K562 (cell line): ENCODE results near the gene CREB3L1. TPM values are rescaled to one million over a fixed set of nuclear protein-coding genes. Genes with fewer than 3 reads are reported as not detected.

ENCODE experiments used
- CBX1 ChIP-seq: sonication (generic); IDR thresholded peaks from 2 replicates; pipeline ENCODE4 v1.6.1; 2016; ENCODE audit warnings: antibody characterized with exemption, low read depth, mild to moderate bottlenecking
- DDX20 ChIP-seq: fragments of 450-650 bp; IDR thresholded peaks from 2 replicates; pipeline ENCODE4 v1.6.1; 2016; ENCODE audit warnings: missing genetic modification characterization, low read depth, mild to moderate bottlenecking, missing compliant biosample characterization, moderate library complexity
- MXI1 ChIP-seq: IDR thresholded peaks from 2 replicates; pipeline ENCODE4 v1.6.1; 2011; ENCODE audit warnings: low read depth, mild to moderate bottlenecking, improper control_type of control experiment, low read length
- NCOA2 ChIP-seq, 2 experiments: fragments of 450-650 bp; IDR thresholded peaks; 2 replicates each; pipeline ENCODE4 v1.6.1; 2018; ENCODE audit warnings: mild to moderate bottlenecking in 2 of 2, moderate library complexity in 1 of 2; ENCODE audit not compliant: partially characterized antibody in 2 of 2
- RBFOX2 ChIP-seq: fragments of 200-400 bp; formaldehyde crosslinking; IDR thresholded peaks from 2 replicates; pipeline ENCODE4 v1.6.1; 2017; ENCODE audit warnings: low read depth, mild to moderate bottlenecking, low read length, moderate library complexity
- SMAD4 ChIP-seq: fragments of 250-450 bp; sonication (Bioruptor Pico); conservative IDR thresholded peaks from 2 replicates; pipeline ENCODE4 v1.8.0; 2021; ENCODE audit warnings: inconsistent platforms, mild to moderate bottlenecking, moderate library complexity
- polyA plus RNA-seq, 8 experiments: library from polyadenylated mRNA; depleted of rRNA in 4 of 8; stranded (reverse) in 5 of 8; unstranded in 3 of 8; fragments of >200 nt; fragmentation: Nextera tagmentation in 2 of 8; fragmentation: Illumina TruSeq in 1 of 8; extraction: Ambion mirVana in 2 of 8; extraction: Trizol in 1 of 8; gene quantifications; 2 replicates each; pipeline versions ENCODE4 v1.2.1 to v1.2.3, GENCODE V29; 2011 to 2014; ENCODE audit warnings: inconsistent platforms in 1 of 8, missing spikeins in 1 of 8
- total RNA-seq, 7 experiments: library from RNA; depleted of rRNA in 6 of 7; stranded (reverse); fragments of >200 nt in 6 of 7; fragmentation: Illumina TruSeq in 2 of 7; extraction: Trizol in 2 of 7; gene quantifications; 2 replicates each; pipeline versions ENCODE4 v1.2.1 to v1.2.3, GENCODE V29; 2011 to 2021; ENCODE audit warnings: low replicate concordance in 1 of 7
- TF ChIP-seq, protein P1 (sequence below): fragments of 450-650 bp; IDR thresholded peaks from 2 replicates; pipeline ENCODE4 v1.6.1; 2016; ENCODE audit warnings: mild to moderate bottlenecking, moderate library complexity
- TF ChIP-seq, protein P2 (sequence below): sonication (generic); formaldehyde crosslinking; IDR thresholded peaks from 2 replicates; pipeline ENCODE4 v1.8.1; 2023; ENCODE audit warnings: mild to moderate bottlenecking, missing genetic modification reagents, moderate library complexity
- TF ChIP-seq, protein P3 (sequence below), 2 experiments: IDR thresholded peaks; 2 replicates each; pipeline ENCODE4 v1.6.1; 2012; ENCODE audit warnings: improper control_type of control experiment in 2 of 2, low read depth in 2 of 2, low read length in 2 of 2, borderline replicate concordance in 1 of 2

The CREB3L1 gene
- total and polyA plus RNA-seq, 9 of the 15 experiments (the other 6 are each of a cell fraction or from before 2014, with no cell fraction given) = 1.2 to 27.6 (median 3.7) TPM

DNA sequence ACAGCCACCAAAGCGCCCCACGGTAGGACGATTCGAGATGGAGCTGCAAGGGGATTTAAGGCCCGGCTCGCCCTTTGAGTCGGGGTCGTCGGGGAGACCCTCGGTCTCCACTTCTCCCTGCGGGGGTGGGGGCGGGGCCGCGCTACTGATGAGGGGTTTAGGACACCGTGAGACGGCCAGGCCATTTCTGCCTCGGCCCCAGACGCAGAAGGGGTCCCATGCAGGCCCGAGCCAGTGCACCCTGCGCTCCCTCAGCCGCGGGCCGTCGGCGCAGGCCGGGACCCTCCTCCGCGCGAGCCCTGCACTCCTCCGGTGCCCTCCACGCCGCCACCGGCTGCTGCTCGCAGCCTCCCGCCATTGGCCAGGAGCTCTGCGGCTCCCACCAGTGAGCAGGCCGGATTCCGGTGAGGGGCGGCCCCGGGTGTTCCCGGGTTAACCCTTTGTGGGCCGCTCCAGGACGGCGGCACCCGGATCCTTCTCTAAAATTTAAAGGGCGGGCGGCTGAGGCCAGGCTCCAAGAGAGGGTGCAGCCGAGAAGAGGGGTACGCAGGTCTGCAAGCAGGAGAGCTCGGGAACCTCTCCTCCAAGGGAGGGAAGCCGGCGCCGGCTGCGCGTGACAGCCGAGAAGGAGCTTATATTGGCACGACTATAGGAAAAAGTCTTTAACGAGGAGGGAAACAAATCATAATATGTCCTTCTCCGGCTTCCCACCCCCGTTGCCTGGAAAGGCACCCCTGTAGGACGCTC lies 18.0 kb downstream of the CREB3L1 start (continued):
- TF ChIP-seq, protein P1, sequence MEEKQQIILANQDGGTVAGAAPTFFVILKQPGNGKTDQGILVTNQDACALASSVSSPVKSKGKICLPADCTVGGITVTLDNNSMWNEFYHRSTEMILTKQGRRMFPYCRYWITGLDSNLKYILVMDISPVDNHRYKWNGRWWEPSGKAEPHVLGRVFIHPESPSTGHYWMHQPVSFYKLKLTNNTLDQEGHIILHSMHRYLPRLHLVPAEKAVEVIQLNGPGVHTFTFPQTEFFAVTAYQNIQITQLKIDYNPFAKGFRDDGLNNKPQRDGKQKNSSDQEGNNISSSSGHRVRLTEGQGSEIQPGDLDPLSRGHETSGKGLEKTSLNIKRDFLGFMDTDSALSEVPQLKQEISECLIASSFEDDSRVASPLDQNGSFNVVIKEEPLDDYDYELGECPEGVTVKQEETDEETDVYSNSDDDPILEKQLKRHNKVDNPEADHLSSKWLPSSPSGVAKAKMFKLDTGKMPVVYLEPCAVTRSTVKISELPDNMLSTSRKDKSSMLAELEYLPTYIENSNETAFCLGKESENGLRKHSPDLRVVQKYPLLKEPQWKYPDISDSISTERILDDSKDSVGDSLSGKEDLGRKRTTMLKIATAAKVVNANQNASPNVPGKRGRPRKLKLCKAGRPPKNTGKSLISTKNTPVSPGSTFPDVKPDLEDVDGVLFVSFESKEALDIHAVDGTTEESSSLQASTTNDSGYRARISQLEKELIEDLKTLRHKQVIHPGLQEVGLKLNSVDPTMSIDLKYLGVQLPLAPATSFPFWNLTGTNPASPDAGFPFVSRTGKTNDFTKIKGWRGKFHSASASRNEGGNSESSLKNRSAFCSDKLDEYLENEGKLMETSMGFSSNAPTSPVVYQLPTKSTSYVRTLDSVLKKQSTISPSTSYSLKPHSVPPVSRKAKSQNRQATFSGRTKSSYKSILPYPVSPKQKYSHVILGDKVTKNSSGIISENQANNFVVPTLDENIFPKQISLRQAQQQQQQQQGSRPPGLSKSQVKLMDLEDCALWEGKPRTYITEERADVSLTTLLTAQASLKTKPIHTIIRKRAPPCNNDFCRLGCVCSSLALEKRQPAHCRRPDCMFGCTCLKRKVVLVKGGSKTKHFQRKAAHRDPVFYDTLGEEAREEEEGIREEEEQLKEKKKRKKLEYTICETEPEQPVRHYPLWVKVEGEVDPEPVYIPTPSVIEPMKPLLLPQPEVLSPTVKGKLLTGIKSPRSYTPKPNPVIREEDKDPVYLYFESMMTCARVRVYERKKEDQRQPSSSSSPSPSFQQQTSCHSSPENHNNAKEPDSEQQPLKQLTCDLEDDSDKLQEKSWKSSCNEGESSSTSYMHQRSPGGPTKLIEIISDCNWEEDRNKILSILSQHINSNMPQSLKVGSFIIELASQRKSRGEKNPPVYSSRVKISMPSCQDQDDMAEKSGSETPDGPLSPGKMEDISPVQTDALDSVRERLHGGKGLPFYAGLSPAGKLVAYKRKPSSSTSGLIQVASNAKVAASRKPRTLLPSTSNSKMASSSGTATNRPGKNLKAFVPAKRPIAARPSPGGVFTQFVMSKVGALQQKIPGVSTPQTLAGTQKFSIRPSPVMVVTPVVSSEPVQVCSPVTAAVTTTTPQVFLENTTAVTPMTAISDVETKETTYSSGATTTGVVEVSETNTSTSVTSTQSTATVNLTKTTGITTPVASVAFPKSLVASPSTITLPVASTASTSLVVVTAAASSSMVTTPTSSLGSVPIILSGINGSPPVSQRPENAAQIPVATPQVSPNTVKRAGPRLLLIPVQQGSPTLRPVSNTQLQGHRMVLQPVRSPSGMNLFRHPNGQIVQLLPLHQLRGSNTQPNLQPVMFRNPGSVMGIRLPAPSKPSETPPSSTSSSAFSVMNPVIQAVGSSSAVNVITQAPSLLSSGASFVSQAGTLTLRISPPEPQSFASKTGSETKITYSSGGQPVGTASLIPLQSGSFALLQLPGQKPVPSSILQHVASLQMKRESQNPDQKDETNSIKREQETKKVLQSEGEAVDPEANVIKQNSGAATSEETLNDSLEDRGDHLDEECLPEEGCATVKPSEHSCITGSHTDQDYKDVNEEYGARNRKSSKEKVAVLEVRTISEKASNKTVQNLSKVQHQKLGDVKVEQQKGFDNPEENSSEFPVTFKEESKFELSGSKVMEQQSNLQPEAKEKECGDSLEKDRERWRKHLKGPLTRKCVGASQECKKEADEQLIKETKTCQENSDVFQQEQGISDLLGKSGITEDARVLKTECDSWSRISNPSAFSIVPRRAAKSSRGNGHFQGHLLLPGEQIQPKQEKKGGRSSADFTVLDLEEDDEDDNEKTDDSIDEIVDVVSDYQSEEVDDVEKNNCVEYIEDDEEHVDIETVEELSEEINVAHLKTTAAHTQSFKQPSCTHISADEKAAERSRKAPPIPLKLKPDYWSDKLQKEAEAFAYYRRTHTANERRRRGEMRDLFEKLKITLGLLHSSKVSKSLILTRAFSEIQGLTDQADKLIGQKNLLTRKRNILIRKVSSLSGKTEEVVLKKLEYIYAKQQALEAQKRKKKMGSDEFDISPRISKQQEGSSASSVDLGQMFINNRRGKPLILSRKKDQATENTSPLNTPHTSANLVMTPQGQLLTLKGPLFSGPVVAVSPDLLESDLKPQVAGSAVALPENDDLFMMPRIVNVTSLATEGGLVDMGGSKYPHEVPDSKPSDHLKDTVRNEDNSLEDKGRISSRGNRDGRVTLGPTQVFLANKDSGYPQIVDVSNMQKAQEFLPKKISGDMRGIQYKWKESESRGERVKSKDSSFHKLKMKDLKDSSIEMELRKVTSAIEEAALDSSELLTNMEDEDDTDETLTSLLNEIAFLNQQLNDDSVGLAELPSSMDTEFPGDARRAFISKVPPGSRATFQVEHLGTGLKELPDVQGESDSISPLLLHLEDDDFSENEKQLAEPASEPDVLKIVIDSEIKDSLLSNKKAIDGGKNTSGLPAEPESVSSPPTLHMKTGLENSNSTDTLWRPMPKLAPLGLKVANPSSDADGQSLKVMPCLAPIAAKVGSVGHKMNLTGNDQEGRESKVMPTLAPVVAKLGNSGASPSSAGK = peak; percentile 88
- TF ChIP-seq RBFOX2 = peak; percentile 84
- TF ChIP-seq NCOA2 (IDR thresholded peaks at IDR 0.05; ENCODE audit: partially characterized antibody in 2 of 2) = no peak
- TF ChIP-seq, protein P2, sequence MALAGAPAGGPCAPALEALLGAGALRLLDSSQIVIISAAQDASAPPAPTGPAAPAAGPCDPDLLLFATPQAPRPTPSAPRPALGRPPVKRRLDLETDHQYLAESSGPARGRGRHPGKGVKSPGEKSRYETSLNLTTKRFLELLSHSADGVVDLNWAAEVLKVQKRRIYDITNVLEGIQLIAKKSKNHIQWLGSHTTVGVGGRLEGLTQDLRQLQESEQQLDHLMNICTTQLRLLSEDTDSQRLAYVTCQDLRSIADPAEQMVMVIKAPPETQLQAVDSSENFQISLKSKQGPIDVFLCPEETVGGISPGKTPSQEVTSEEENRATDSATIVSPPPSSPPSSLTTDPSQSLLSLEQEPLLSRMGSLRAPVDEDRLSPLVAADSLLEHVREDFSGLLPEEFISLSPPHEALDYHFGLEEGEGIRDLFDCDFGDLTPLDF (CRISPR knock-in tag) = peak; percentile 64; the same call in 1 of the 2 replicates
- TF ChIP-seq CBX1 = 0 out of 2 replicates have a peak, but pooled peaks have one; percentile 50
- no peak for TF ChIP-seq DDX20 (tag)
- TF ChIP-seq, protein P3, sequence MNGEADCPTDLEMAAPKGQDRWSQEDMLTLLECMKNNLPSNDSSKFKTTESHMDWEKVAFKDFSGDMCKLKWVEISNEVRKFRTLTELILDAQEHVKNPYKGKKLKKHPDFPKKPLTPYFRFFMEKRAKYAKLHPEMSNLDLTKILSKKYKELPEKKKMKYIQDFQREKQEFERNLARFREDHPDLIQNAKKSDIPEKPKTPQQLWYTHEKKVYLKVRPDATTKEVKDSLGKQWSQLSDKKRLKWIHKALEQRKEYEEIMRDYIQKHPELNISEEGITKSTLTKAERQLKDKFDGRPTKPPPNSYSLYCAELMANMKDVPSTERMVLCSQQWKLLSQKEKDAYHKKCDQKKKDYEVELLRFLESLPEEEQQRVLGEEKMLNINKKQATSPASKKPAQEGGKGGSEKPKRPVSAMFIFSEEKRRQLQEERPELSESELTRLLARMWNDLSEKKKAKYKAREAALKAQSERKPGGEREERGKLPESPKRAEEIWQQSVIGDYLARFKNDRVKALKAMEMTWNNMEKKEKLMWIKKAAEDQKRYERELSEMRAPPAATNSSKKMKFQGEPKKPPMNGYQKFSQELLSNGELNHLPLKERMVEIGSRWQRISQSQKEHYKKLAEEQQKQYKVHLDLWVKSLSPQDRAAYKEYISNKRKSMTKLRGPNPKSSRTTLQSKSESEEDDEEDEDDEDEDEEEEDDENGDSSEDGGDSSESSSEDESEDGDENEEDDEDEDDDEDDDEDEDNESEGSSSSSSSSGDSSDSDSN (IDR thresholded peaks at IDR 0.05; ENCODE audit: borderline replicate concordance in 1 of 2, low read depth in 2 of 2, low read length in 2 of 2) = peak in 1 of 2 experiments; percentile 63; a peak in 1 of 4 replicates
- TF ChIP-seq MXI1 = peak; percentile 12; the same call in 1 of the 2 replicates
- TF ChIP-seq SMAD4 (CRISPR knock-in tag) = peak; percentile 37; the same call in 1 of the 2 replicates
